ENCODE measurements around the gene NT5C1A. TPM values are rescaled to one million over a fixed set of nuclear protein-coding genes. Genes with fewer than 3 reads are reported as not detected.

Gene NT5C1A
- total RNA-seq, 2 experiments from 2014 or later: 1.1 to 1.3 TPM

- Mint-ChIP-seq H3K4me1 (ENCODE audit: low read depth) (no peaks in the 10 kb centered on the region), H3K9me3 (no peaks in the 10 kb centered on the region), H3K4me3 (no peak overlapping the region), H3K36me3 (ENCODE audit: low read depth) (no peaks in the 10 kb centered on the region), H3K27me3 (peaks cover 17% of the 10 kb centered on the region), H3K27ac (no peak overlapping the region)
- DNase-seq (no peak), ATAC-seq (ENCODE audit: poor library complexity) (no peak)
- Histone ChIP-seq H3K4me3 (ENCODE audit: low read length) (no peak overlapping the region), H3K27me3 (ENCODE audit: control insufficient read depth in 1 of 2, insufficient read depth in 2 of 2, low read length in 2 of 2) (no peaks in the 10 kb centered on the region), H3K4me1 (ENCODE audit: insufficient read depth, low read length) (no peaks in the 10 kb centered on the region), H3K27ac (ENCODE audit: low read depth in 1 of 2, low read length in 2 of 2) (no peak overlapping the region), H3K9me3 (ENCODE audit: control insufficient read depth in 1 of 2, insufficient read depth in 1 of 2, low read length in 2 of 2) (no peaks in the 10 kb centered on the region), H3K36me3 (ENCODE audit: insufficient read depth, low read length) (no peaks in the 10 kb centered on the region)
- CTCF ChIA-PET: no interaction called here
- TF ChIP-seq, protein P1, sequence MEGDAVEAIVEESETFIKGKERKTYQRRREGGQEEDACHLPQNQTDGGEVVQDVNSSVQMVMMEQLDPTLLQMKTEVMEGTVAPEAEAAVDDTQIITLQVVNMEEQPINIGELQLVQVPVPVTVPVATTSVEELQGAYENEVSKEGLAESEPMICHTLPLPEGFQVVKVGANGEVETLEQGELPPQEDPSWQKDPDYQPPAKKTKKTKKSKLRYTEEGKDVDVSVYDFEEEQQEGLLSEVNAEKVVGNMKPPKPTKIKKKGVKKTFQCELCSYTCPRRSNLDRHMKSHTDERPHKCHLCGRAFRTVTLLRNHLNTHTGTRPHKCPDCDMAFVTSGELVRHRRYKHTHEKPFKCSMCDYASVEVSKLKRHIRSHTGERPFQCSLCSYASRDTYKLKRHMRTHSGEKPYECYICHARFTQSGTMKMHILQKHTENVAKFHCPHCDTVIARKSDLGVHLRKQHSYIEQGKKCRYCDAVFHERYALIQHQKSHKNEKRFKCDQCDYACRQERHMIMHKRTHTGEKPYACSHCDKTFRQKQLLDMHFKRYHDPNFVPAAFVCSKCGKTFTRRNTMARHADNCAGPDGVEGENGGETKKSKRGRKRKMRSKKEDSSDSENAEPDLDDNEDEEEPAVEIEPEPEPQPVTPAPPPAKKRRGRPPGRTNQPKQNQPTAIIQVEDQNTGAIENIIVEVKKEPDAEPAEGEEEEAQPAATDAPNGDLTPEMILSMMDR (IDR thresholded peaks at IDR 0.05): no peak
- POLR2A ChIA-PET: no interaction called here
- intact Hi-C loops (cut with DNase I, micrococcal nuclease): no loop called here
Observed at GRCh38 chr1:39620659-39621165, 51.2 kb downstream of the NT5C1A start.

DNA sequence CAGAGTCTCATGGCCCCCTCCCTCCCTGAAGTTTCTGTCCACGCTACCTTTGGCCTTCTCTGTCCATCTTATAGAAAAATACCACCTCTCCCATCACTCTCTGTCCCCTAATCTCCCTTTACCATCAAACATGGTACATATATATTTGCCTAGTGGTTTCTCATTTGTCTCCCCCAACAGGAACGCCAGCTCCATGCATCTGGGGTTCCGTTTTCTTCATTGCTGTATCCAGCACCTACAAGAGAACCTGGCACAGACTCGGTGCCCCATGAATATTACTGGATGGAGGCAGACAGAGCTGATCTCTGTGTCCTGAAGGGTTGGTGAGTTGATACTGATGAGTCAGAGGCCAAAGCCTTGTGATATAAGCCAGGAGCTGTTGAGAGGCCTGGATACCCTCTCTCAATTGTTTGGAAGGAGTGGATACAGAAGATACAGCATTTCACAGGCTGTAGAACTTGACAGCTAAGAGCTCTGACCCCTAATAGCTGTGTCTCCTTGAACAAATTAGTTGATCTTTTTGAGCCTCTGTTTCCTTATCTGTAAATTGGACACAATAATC is 54.3 kb downstream of the NT5C1A start:
- Mint-ChIP-seq H3K9me3 (no peaks in the 10 kb centered on the region), H3K27ac (no peak overlapping the region), H3K36me3 (ENCODE audit: low read depth) (no peaks in the 10 kb centered on the region), H3K27me3 (peaks cover 6% of the 10 kb centered on the region), H3K4me1 (ENCODE audit: low read depth) (no peaks in the 10 kb centered on the region), H3K4me3 (no peak overlapping the region)
- ChIA-PET CTCF (interaction anchor here (1.0 kb wide), 1 partner anchor 36 kb away, joined by 4 read pairs; no protein-coding TSS in a partner anchor), POLR2A (no interaction called here)
- TF ChIP-seq, protein P1 (IDR thresholded peaks at IDR 0.05): no peak
- Histone ChIP-seq H3K27me3 (ENCODE audit: control insufficient read depth in 1 of 2, insufficient read depth in 2 of 2, low read length in 2 of 2) (no peaks in the 10 kb centered on the region), H3K36me3 (ENCODE audit: insufficient read depth, low read length) (no peaks in the 10 kb centered on the region), H3K9me3 (ENCODE audit: control insufficient read depth in 1 of 2, insufficient read depth in 1 of 2, low read length in 2 of 2) (no peaks in the 10 kb centered on the region), H3K4me3 (ENCODE audit: low read length) (no peak overlapping the region), H3K27ac (ENCODE audit: low read depth in 1 of 2, low read length in 2 of 2) (no peak overlapping the region), H3K4me1 (ENCODE audit: insufficient read depth, low read length) (no peaks in the 10 kb centered on the region)
- DNase-seq (no peak), ATAC-seq (ENCODE audit: poor library complexity) (no peak)
- intact Hi-C loops (cut with DNase I, micrococcal nuclease): no loop called here

DNA sequence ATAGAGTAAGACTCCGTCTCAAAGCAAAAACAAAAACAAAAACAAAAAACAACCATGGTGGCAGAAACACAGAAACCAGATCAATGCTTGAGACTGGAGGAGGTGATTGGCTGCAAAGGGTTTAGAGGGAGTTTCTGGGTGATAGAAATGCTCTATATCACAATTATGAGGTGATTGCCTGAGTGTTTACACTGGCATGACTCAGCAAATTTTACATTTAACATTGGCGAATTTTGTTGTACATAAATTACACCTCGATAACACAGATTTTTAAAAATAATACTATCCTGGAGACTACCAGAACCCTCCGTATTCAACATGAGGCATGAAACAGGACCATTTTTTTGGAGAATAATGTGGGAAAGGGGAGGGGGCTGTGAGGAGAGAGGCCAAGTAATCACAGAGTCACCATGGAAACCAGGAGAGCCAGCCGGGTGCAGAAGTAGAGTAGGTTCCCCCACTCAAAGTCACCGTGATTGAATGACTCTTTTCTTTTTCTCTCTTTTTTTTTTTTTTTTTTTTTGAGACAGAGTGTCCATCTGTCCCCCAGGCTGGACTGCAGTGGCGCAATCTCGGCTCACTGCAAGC is 56.7 kb downstream of the NT5C1A start:
- intact Hi-C loops (cut with DNase I, micrococcal nuclease): no loop called here
- Mint-ChIP-seq H3K9me3 (no peaks in the 10 kb centered on the region), H3K27me3 (peaks cover 6% of the 10 kb centered on the region), H3K36me3 (ENCODE audit: low read depth) (no peaks in the 10 kb centered on the region), H3K4me1 (ENCODE audit: low read depth) (no peaks in the 10 kb centered on the region), H3K27ac (no peak overlapping the region), H3K4me3 (no peak overlapping the region)
- Histone ChIP-seq H3K27ac (ENCODE audit: low read depth in 1 of 2, low read length in 2 of 2) (no peak overlapping the region), H3K9me3 (ENCODE audit: control insufficient read depth in 1 of 2, insufficient read depth in 1 of 2, low read length in 2 of 2) (no peaks in the 10 kb centered on the region), H3K4me1 (ENCODE audit: insufficient read depth, low read length) (no peaks in the 10 kb centered on the region), H3K36me3 (ENCODE audit: insufficient read depth, low read length) (no peaks in the 10 kb centered on the region), H3K27me3 (ENCODE audit: control insufficient read depth in 1 of 2, insufficient read depth in 2 of 2, low read length in 2 of 2) (no peaks in the 10 kb centered on the region), H3K4me3 (ENCODE audit: low read length) (no peak overlapping the region)
- no peak for ATAC-seq (ENCODE audit: poor library complexity)
- POLR2A ChIA-PET: no interaction called here
- TF ChIP-seq, protein P1 (IDR thresholded peaks at IDR 0.05): no peak
- DNase-seq: no peak
- CTCF ChIA-PET: no interaction called here
